ENCODE data around the gene DNAH2.

DNAH2 gene

GRCh38 chr17:7707858-7708750, 9.4 kb upstream of the DNAH2 start:
- no peak for FAIRE-seq
- TF ChIP-seq SPI1 (IDR thresholded peaks at IDR 0.05; ENCODE audit: low read depth, low read length), result no peak
- TF ChIP-seq POU2F2 (IDR thresholded peaks at IDR 0.05; ENCODE audit: low read depth, low read length), result no peak
- TF ChIP-seq POLR2A (IDR thresholded peaks at IDR 0.05; ENCODE audit: low read depth, low read length), result no peak
- TF ChIP-seq TAF1 (IDR thresholded peaks at IDR 0.05; ENCODE audit: low read depth, low read length), result no peak
- TF ChIP-seq POLR2AphosphoS5 (IDR thresholded peaks at IDR 0.05; ENCODE audit: low read depth, low read length), result no peak
- no peak for DNase-seq (ENCODE audit: insufficient read length, low spot score)

- DNase-seq (ENCODE audit: insufficient read length, low spot score) (no peak), FAIRE-seq (no peak)
- TF ChIP-seq POLR2AphosphoS5 (IDR thresholded peaks at IDR 0.05; ENCODE audit: low read depth, low read length), result no peak
- TF ChIP-seq POU2F2 (IDR thresholded peaks at IDR 0.05; ENCODE audit: low read depth, low read length), result no peak
- TF ChIP-seq TAF1 (IDR thresholded peaks at IDR 0.05; ENCODE audit: low read depth, low read length), result no peak
- no peak for TF ChIP-seq PAX5 (IDR thresholded peaks at IDR 0.05; ENCODE audit: insufficient read depth, low read length, severe bottlenecking)
- no peak for TF ChIP-seq SPI1 (IDR thresholded peaks at IDR 0.05; ENCODE audit: low read depth, low read length)
- no peak for TF ChIP-seq POLR2A (IDR thresholded peaks at IDR 0.05; ENCODE audit: low read depth, low read length)
Observed at GRCh38 chr17:7709031-7709430, 8.5 kb upstream of the DNAH2 start.

- no peak for TF ChIP-seq POLR2AphosphoS5 (IDR thresholded peaks at IDR 0.05; ENCODE audit: low read depth, low read length)
- peak; percentile 39; the same call in 1 of the 2 replicates for TF ChIP-seq SPI1 (IDR thresholded peaks at IDR 0.05; ENCODE audit: low read depth, low read length)
- no peak for FAIRE-seq
- DNase-seq (ENCODE audit: insufficient read length, low spot score), result no peak
Observed at GRCh38 chr17:7710301-7710700, 7.2 kb upstream of the DNAH2 start.

- FAIRE-seq, result peak; percentile 84
- TF ChIP-seq POLR2AphosphoS5 (IDR thresholded peaks at IDR 0.05; ENCODE audit: low read depth, low read length) (no peak), POU2F2 (IDR thresholded peaks at IDR 0.05; ENCODE audit: low read depth, low read length) (no peak), TAF1 (IDR thresholded peaks at IDR 0.05; ENCODE audit: low read depth, low read length) (no peak), POLR2A (IDR thresholded peaks at IDR 0.05; ENCODE audit: low read depth, low read length) (no peak), PAX5 (IDR thresholded peaks at IDR 0.05; ENCODE audit: insufficient read depth, low read length, severe bottlenecking) (no peak), SPI1 (IDR thresholded peaks at IDR 0.05; ENCODE audit: low read depth, low read length) (no peak)
- DNase-seq (ENCODE audit: insufficient read length, low spot score), result no peak
Observed at GRCh38 chr17:7711051-7711755, 6.3 kb upstream of the DNAH2 start.

GRCh38 chr17:7712111-7712771, 5.3 kb upstream of the DNAH2 start:
- FAIRE-seq, result no peak
- DNase-seq (ENCODE audit: insufficient read length, low spot score), result no peak
- TF ChIP-seq POLR2AphosphoS5 (IDR thresholded peaks at IDR 0.05; ENCODE audit: low read depth, low read length) (no peak), PAX5 (IDR thresholded peaks at IDR 0.05; ENCODE audit: insufficient read depth, low read length, severe bottlenecking) (no peak), TAF1 (IDR thresholded peaks at IDR 0.05; ENCODE audit: low read depth, low read length) (no peak), SPI1 (IDR thresholded peaks at IDR 0.05; ENCODE audit: low read depth, low read length) (no peak), POU2F2 (IDR thresholded peaks at IDR 0.05; ENCODE audit: low read depth, low read length) (no peak), POLR2A (IDR thresholded peaks at IDR 0.05; ENCODE audit: low read depth, low read length) (no peak)

- FAIRE-seq, result no peak
- TF ChIP-seq TAF1 (IDR thresholded peaks at IDR 0.05; ENCODE audit: low read depth, low read length) (no peak), POU2F2 (IDR thresholded peaks at IDR 0.05; ENCODE audit: low read depth, low read length) (no peak), POLR2A (IDR thresholded peaks at IDR 0.05; ENCODE audit: low read depth, low read length) (no peak), PAX5 (IDR thresholded peaks at IDR 0.05; ENCODE audit: insufficient read depth, low read length, severe bottlenecking) (no peak), SPI1 (IDR thresholded peaks at IDR 0.05; ENCODE audit: low read depth, low read length) (no peak), POLR2AphosphoS5 (IDR thresholded peaks at IDR 0.05; ENCODE audit: low read depth, low read length) (no peak)
- no peak for DNase-seq (ENCODE audit: insufficient read length, low spot score)
Observed at GRCh38 chr17:7713782-7714181, 3.8 kb upstream of the DNAH2 start.

- DNase-seq (ENCODE audit: insufficient read length, low spot score), result no peak
- FAIRE-seq, result no peak
- TF ChIP-seq PAX5 (IDR thresholded peaks at IDR 0.05; ENCODE audit: insufficient read depth, low read length, severe bottlenecking) (no peak), POLR2A (IDR thresholded peaks at IDR 0.05; ENCODE audit: low read depth, low read length) (no peak), POLR2AphosphoS5 (IDR thresholded peaks at IDR 0.05; ENCODE audit: low read depth, low read length) (no peak), POU2F2 (IDR thresholded peaks at IDR 0.05; ENCODE audit: low read depth, low read length) (no peak), SPI1 (IDR thresholded peaks at IDR 0.05; ENCODE audit: low read depth, low read length) (no peak), TAF1 (IDR thresholded peaks at IDR 0.05; ENCODE audit: low read depth, low read length) (no peak)
Observed at GRCh38 chr17:7714721-7715594, 2.6 kb upstream of the DNAH2 start.

GRCh38 chr17:7715936-7716886, 1.3 kb upstream of the DNAH2 start:
- TF ChIP-seq TAF1 (IDR thresholded peaks at IDR 0.05; ENCODE audit: low read depth, low read length) (no peak), PAX5 (IDR thresholded peaks at IDR 0.05; ENCODE audit: insufficient read depth, low read length, severe bottlenecking) (no peak)
- FAIRE-seq (no peak), DNase-seq (ENCODE audit: insufficient read length, low spot score) (no peak)
